ENCODE measurements around the gene CLDN6. TPM values are rescaled to one million over a fixed set of nuclear protein-coding genes. Genes with fewer than 3 reads are reported as not detected.

The CLDN6 gene
- total RNA-seq, 1 experiment from 2014 or later: 0.49 TPM

DNA sequence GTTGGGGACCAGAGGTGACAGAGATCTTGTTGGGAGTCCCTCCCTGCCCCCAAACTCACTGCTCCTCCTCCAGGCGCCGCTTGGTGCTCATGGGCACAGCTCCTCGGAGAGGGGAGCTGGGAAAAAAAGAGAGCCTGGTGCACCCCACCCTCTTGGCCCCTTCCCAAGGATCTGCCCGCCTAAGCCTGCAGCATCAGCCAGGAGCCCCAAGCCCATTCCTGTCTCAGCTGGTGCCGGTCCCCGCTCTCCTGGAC is 5.4 kb upstream of the CLDN6 start:
- ChIA-PET POLR2A (interaction anchor here (0.7 to 8.2 kb wide), 11 partner anchors 8 to 868 kb away, joined by 3 to 188 read pairs (median 6); partner anchors contain the start of genes KREMEN2, TRAF7 and ZNF213), CTCF (interaction anchor here (1.1 to 6.1 kb wide), 5 partner anchors 8 to 19 kb away, joined by 3 to 39 read pairs (median 4); partner anchors contain the start of gene CLDN9), RAD21 (ENCODE audit: low non-redundant PET in 1 of 2, low total read pairs in 2 of 2, uncharacterized antibody in 2 of 2, unreplicated experiment in 2 of 2) (interaction anchor here in 1 of 2 experiments (1.0 kb wide), 1 partner anchor 20 kb away, joined by 3 read pairs; no protein-coding TSS in a partner anchor)
- TF ChIP-seq FOSL1 (IDR thresholded peaks at IDR 0.05; ENCODE audit: low read depth): no peak
- TF ChIP-seq YY1 (IDR thresholded peaks at IDR 0.05; ENCODE audit: extremely low read depth, insufficient replicate concordance, low read depth, low read length): no peak
- no peak for TF ChIP-seq EGR1 (IDR thresholded peaks at IDR 0.05; ENCODE audit: low read depth)
- TF ChIP-seq ZFX (IDR thresholded peaks at IDR 0.05): no peak
- TF ChIP-seq ELF1 (IDR thresholded peaks at IDR 0.05; ENCODE audit: borderline replicate concordance, low read depth): no peak
- TF ChIP-seq, protein P1, sequence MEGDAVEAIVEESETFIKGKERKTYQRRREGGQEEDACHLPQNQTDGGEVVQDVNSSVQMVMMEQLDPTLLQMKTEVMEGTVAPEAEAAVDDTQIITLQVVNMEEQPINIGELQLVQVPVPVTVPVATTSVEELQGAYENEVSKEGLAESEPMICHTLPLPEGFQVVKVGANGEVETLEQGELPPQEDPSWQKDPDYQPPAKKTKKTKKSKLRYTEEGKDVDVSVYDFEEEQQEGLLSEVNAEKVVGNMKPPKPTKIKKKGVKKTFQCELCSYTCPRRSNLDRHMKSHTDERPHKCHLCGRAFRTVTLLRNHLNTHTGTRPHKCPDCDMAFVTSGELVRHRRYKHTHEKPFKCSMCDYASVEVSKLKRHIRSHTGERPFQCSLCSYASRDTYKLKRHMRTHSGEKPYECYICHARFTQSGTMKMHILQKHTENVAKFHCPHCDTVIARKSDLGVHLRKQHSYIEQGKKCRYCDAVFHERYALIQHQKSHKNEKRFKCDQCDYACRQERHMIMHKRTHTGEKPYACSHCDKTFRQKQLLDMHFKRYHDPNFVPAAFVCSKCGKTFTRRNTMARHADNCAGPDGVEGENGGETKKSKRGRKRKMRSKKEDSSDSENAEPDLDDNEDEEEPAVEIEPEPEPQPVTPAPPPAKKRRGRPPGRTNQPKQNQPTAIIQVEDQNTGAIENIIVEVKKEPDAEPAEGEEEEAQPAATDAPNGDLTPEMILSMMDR (IDR thresholded peaks at IDR 0.05 in 2 of 3, conservative IDR thresholded peaks at IDR 0.05 in 1 of 3; ENCODE audit: borderline replicate concordance in 1 of 3, insufficient read depth in 1 of 3, low read depth in 2 of 3, low read length in 2 of 3): no peak
- TF ChIP-seq EZH2phosphoT487 (IDR thresholded peaks at IDR 0.05; ENCODE audit: borderline replicate concordance): no peak
- TF ChIP-seq SRF (IDR thresholded peaks at IDR 0.05; ENCODE audit: low read depth): no peak
- no peak for TF ChIP-seq SIN3A (IDR thresholded peaks at IDR 0.05; ENCODE audit: low read depth)
- TF ChIP-seq SP1 (IDR thresholded peaks at IDR 0.05; ENCODE audit: low read depth): no peak
- no peak for TF ChIP-seq CEBPB (IDR thresholded peaks at IDR 0.05; ENCODE audit: low read depth)
- TF ChIP-seq CBX3 (IDR thresholded peaks at IDR 0.05; ENCODE audit: low read depth): no peak
- TF ChIP-seq RAD21 (IDR thresholded peaks at IDR 0.05; ENCODE audit: low read depth): no peak
- TF ChIP-seq, protein P2, sequence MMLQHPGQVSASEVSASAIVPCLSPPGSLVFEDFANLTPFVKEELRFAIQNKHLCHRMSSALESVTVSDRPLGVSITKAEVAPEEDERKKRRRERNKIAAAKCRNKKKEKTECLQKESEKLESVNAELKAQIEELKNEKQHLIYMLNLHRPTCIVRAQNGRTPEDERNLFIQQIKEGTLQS (IDR thresholded peaks at IDR 0.05): no peak
- TF ChIP-seq, protein P3, sequence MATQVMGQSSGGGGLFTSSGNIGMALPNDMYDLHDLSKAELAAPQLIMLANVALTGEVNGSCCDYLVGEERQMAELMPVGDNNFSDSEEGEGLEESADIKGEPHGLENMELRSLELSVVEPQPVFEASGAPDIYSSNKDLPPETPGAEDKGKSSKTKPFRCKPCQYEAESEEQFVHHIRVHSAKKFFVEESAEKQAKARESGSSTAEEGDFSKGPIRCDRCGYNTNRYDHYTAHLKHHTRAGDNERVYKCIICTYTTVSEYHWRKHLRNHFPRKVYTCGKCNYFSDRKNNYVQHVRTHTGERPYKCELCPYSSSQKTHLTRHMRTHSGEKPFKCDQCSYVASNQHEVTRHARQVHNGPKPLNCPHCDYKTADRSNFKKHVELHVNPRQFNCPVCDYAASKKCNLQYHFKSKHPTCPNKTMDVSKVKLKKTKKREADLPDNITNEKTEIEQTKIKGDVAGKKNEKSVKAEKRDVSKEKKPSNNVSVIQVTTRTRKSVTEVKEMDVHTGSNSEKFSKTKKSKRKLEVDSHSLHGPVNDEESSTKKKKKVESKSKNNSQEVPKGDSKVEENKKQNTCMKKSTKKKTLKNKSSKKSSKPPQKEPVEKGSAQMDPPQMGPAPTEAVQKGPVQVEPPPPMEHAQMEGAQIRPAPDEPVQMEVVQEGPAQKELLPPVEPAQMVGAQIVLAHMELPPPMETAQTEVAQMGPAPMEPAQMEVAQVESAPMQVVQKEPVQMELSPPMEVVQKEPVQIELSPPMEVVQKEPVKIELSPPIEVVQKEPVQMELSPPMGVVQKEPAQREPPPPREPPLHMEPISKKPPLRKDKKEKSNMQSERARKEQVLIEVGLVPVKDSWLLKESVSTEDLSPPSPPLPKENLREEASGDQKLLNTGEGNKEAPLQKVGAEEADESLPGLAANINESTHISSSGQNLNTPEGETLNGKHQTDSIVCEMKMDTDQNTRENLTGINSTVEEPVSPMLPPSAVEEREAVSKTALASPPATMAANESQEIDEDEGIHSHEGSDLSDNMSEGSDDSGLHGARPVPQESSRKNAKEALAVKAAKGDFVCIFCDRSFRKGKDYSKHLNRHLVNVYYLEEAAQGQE (IDR thresholded peaks at IDR 0.05; ENCODE audit: low read depth): no peak
- peak overlapping the region; percentile 99 for H3K9ac ChIP-seq (ENCODE audit: low read length)
- H3K9me2 ChIP-seq (ENCODE audit: insufficient read depth): no peaks in the 10 kb centered on the region
- H3K27me3 ChIP-seq (ENCODE audit: insufficient read depth, low read length): no peaks in the 10 kb centered on the region
- DNase-seq (ENCODE audit: low read depth, low spot score): peak; percentile 73
- peak overlapping the region; percentile 94 to 95 for H3K4me3 ChIP-seq (replicated peaks in 1 of 2; ENCODE audit: low read depth in 1 of 2, low read length in 2 of 2)
- H3K27ac ChIP-seq (ENCODE audit: low read depth, low read length): peak overlapping the region; percentile 100
- H3K79me2 ChIP-seq (ENCODE audit: insufficient read depth, low read length): peaks cover 26% of the 10 kb centered on the region; the same call in 1 of the 2 replicates
- peak; percentile 23 for ATAC-seq
- H2AFZ ChIP-seq (ENCODE audit: low read depth, low read length, poor library complexity, severe bottlenecking): no peak overlapping the region
- peak overlapping the region; percentile 86 for H3K4me2 ChIP-seq (ENCODE audit: low read length)
- H3K9me3 ChIP-seq (ENCODE audit: control insufficient read depth in 1 of 2, insufficient read depth in 1 of 2, low read depth in 1 of 2, low read length in 2 of 2): no peaks in the 10 kb centered on the region
- peaks cover 26 to 64% of the 10 kb centered on the region in 2 experiments for H3K4me1 ChIP-seq (ENCODE audit: control insufficient read depth in 1 of 2, insufficient read depth in 2 of 2, low read length in 2 of 2)
- intact Hi-C loops (cut with micrococcal nuclease): loop anchor here (5.0 kb wide), 2 partner anchors 41 to 866 kb away; partner anchors contain the start of genes PKMYT1 and TRAF7
- no peaks in the 10 kb centered on the region for H4K20me1 ChIP-seq (ENCODE audit: insufficient read depth)
- peaks cover 8 to 32% of the 10 kb centered on the region in 2 experiments; a peak in 2 of 4 replicates for H3K36me3 ChIP-seq (ENCODE audit: control insufficient read depth in 1 of 2, insufficient read depth in 2 of 2, low read length in 2 of 2)
- no TSS peak for BruUV-seq (replicated peaks)

Measured in HCT116 (cell line).